AG04450 (cell line): ENCODE results near the gene PRLR. TPM values are rescaled to one million over a fixed set of nuclear protein-coding genes. Genes with fewer than 3 reads are reported as not detected.

Experiments used
- CTCF ChIA-PET: fragments of 300-600, 350-600 bp; formaldehyde crosslinking; extraction: SDS; loops from one replicate; lab custom pipeline; 2022; ENCODE audit warnings: antibody characterized with exemption, inconsistent platforms; lab: Charles Lee
- POLR2A ChIA-PET: fragments of 350-600 bp; formaldehyde crosslinking; extraction: SDS; loops from one replicate; lab custom pipeline; 2021; ENCODE audit warnings: antibody characterized with exemption, inconsistent platforms; lab: Yijun Ruan, JAX
- DNase-seq: peaks from one replicate; pipeline ENCODE4 v3.0.0-alpha.2; 2011; ENCODE audit warnings: low read depth, low spot score
- H3K27ac ChIP-seq: one replicate; pipeline ENCODE4 v1.5.1; 2012; ENCODE audit warnings: low read depth, low read length, control low read depth
- H3K27me3 ChIP-seq: one replicate; pipeline ENCODE4 v1.6.0; 2012; ENCODE audit warnings: low read length; ENCODE audit not compliant: control insufficient read depth, insufficient read depth
- H3K4me3 ChIP-seq: 2 replicates; pipeline ENCODE4 v1.5.1; 2011; ENCODE audit warnings: mild to moderate bottlenecking, low read depth, low read length, control low read depth
- H3K9me3 ChIP-seq: 2 replicates; pipeline ENCODE4 v1.5.1; 2012; ENCODE audit warnings: low read length; ENCODE audit not compliant: control insufficient read depth, insufficient read depth
- CTCF ChIP-seq: IDR thresholded peaks from 2 replicates; pipeline ENCODE4 v1.5.1; 2011; ENCODE audit warnings: low read depth, low read length, control low read depth, inconsistent platforms
- polyA plus RNA-seq: library from polyadenylated mRNA; depleted of rRNA; stranded (reverse); fragments of >200 nt; gene quantifications from 2 replicates; pipeline ENCODE4 v1.2.3, GENCODE V29; 2011

PRLR gene
- polyA plus RNA-seq, 1 experiment, result not detected

GRCh38 chr5:35213608-35214007 lies 16.7 kb downstream of the PRLR start:
- CTCF ChIA-PET, result no interaction called here
- Histone ChIP-seq H3K9me3 (no peaks in the 10 kb centered on the region), H3K27ac (no peak overlapping the region), H3K4me3 (no peak overlapping the region), H3K27me3 (no peaks in the 10 kb centered on the region)
- POLR2A ChIA-PET, result no interaction called here
- DNase-seq, result no peak
- TF ChIP-seq CTCF, result no peak

- Histone ChIP-seq H3K4me3 (no peak overlapping the region), H3K9me3 (no peaks in the 10 kb centered on the region), H3K27me3 (no peaks in the 10 kb centered on the region), H3K27ac (no peak overlapping the region)
- DNase-seq, result no peak
- ChIA-PET CTCF (no interaction called here), POLR2A (no interaction called here)
- no peak for TF ChIP-seq CTCF
Observed at GRCh38 chr5:35212122-35212982, 17.9 kb downstream of the PRLR start.

- ChIA-PET POLR2A (no interaction called here), CTCF (no interaction called here)
- Histone ChIP-seq H3K27me3 (no peaks in the 10 kb centered on the region), H3K27ac (no peak overlapping the region), H3K9me3 (no peaks in the 10 kb centered on the region), H3K4me3 (no peak overlapping the region)
- TF ChIP-seq CTCF, result no peak
- DNase-seq, result no peak
Observed at GRCh38 chr5:35209862-35210261, 20.4 kb downstream of the PRLR start.

GRCh38 chr5:35205606-35206005 lies 24.7 kb downstream of the PRLR start:
- no peak for TF ChIP-seq CTCF
- DNase-seq, result no peak
- no peak overlapping the region for H3K4me3 ChIP-seq
- POLR2A ChIA-PET, result no interaction called here
- H3K27me3 ChIP-seq, result no peaks in the 10 kb centered on the region
- CTCF ChIA-PET, result no interaction called here
- no peak overlapping the region for H3K27ac ChIP-seq
- no peaks in the 10 kb centered on the region for H3K9me3 ChIP-seq

- no peak overlapping the region for H3K4me3 ChIP-seq
- DNase-seq, result no peak
- no peak for TF ChIP-seq CTCF
- no peak overlapping the region for H3K27ac ChIP-seq
- CTCF ChIA-PET, result no interaction called here
- H3K27me3 ChIP-seq, result no peaks in the 10 kb centered on the region
- POLR2A ChIA-PET, result no interaction called here
- H3K9me3 ChIP-seq, result no peaks in the 10 kb centered on the region
Observed at GRCh38 chr5:35205186-35205585, 25.1 kb downstream of the PRLR start.
